GM12873 (cell line): Measurements from ENCODE around the gene NCBP2.

Source experiments
- TF ChIP-seq, protein P1 (sequence below): IDR thresholded peaks from 2 replicates; pipeline ENCODE4 v1.5.1; 2012; ENCODE audit warnings: low read depth, mild to moderate bottlenecking, moderate library complexity, low read length, control low read depth; ENCODE audit not compliant: insufficient read depth; ENCODE audit errors: missing control alignments

The NCBP2 gene

DNA sequence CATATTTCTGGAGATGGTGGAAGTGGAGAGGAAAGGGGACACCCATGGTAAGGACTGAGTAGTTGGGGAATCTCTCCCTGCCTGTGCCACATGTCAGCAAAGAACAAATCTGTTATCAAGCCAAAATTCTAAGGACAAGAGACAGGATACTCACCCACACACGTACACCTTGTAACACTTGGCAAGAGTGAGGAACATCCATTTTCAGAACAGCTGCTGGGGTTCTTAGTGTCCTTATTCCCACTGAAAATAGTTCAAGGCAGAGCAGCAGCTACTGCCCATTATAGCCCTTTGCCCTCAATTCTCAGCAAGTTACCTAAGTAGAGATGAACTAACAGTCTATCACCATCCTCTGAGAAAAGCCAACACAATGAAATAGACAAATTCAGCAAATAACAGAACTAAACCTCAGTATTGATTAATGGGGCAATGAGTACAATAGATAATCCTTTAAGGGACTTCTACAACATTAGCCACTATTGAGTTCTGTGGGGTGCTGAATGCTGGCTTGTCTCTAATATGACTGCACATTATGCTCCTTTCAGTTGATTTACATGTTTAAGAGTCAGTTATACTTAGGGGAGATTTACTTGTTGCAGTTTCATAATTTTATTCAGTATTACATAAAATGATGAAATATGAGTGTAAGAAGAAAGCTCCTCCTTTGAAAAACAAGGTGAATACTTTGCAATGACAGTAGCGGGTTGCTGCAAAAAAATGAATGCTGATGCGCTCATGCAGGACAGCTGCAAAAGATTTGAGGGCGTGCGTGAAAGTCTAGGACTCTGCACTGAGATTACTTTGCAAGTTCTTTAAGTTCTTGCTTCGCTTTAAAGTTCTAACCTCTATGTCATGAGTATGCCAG lies 52.3 kb downstream of the NCBP2 start:
- TF ChIP-seq, protein P1, sequence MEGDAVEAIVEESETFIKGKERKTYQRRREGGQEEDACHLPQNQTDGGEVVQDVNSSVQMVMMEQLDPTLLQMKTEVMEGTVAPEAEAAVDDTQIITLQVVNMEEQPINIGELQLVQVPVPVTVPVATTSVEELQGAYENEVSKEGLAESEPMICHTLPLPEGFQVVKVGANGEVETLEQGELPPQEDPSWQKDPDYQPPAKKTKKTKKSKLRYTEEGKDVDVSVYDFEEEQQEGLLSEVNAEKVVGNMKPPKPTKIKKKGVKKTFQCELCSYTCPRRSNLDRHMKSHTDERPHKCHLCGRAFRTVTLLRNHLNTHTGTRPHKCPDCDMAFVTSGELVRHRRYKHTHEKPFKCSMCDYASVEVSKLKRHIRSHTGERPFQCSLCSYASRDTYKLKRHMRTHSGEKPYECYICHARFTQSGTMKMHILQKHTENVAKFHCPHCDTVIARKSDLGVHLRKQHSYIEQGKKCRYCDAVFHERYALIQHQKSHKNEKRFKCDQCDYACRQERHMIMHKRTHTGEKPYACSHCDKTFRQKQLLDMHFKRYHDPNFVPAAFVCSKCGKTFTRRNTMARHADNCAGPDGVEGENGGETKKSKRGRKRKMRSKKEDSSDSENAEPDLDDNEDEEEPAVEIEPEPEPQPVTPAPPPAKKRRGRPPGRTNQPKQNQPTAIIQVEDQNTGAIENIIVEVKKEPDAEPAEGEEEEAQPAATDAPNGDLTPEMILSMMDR: no peak

DNA sequence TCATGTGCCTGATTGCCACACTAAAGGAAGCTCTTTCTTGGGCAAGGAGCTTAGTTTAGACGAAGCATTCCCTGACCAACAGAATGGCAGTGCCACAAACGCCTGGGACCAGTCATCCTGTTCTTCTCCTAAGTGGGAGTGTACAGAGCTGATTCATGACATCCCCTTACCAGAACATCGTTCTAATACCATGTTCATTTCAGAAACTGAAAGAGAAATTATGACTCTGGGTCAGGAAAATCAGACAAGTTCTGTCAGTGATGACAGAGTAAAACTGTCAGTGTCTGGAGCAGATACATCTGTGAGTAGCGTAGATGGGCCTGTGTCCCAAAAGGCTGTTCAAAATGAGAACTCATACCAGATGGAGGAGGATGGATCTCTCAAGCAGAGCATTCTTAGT lies 56.2 kb downstream of the NCBP2 start:
- TF ChIP-seq, protein P1: no peak
